ENCODE measurements around the gene WRNIP1.

DNA sequence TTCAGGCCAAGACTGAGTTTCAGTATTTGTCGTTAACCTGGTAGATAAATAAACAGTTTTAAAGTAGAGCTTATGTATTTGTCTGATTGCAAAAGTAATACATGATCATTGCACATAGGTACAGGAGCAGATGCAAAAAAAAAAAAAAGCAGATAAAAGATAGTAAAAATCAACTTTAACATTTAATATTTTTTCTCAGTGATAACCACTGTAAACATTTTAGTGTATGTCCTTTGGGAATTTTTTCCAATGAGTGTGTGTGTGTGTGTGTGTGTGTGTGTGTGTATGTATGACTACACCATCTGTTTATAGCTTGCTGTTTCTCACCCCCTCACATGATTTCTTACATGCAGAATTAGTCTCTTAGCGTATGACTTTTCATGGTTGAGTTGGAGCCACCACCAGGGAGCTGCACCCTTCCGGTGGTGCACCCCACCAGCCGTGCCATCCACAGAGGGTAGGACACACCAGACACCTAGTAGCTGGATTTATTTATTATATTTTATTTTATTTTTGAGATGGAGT lies 26.3 kb downstream of the WRNIP1 start:
- TF ChIP-seq, protein P1, sequence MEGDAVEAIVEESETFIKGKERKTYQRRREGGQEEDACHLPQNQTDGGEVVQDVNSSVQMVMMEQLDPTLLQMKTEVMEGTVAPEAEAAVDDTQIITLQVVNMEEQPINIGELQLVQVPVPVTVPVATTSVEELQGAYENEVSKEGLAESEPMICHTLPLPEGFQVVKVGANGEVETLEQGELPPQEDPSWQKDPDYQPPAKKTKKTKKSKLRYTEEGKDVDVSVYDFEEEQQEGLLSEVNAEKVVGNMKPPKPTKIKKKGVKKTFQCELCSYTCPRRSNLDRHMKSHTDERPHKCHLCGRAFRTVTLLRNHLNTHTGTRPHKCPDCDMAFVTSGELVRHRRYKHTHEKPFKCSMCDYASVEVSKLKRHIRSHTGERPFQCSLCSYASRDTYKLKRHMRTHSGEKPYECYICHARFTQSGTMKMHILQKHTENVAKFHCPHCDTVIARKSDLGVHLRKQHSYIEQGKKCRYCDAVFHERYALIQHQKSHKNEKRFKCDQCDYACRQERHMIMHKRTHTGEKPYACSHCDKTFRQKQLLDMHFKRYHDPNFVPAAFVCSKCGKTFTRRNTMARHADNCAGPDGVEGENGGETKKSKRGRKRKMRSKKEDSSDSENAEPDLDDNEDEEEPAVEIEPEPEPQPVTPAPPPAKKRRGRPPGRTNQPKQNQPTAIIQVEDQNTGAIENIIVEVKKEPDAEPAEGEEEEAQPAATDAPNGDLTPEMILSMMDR (conservative IDR thresholded peaks at IDR 0.05 in 1 of 2, IDR thresholded peaks at IDR 0.05 in 1 of 2; ENCODE audit: low read depth in 1 of 2, low read length in 2 of 2), result no peak
- TF ChIP-seq EZH2 (IDR thresholded peaks at IDR 0.05; ENCODE audit: low read length, missing control alignments), result no peak

All from fibroblast of lung (primary cell).